ENCODE measurements around the gene CADPS.

CADPS gene

DNA sequence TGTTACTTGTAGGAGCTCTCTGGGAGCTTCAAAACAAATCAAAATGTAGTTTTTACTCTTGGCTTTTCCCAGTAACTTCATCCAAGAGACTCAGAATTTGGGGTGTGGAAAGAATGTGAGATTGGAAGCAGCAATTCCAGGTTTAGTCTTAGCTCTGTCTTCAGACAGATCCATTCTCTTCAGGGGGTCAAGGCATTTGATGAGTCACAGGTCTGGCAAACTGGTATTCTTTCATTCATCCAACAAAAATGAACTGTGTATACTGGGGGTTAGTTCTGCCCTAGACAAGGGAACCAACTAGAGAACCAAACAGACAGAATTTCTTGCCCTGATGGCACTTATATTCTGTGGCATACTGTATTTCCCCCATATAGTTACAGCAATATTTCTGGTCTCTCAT lies 36.3 kb upstream of the CADPS start:
- TF ChIP-seq, protein P1, sequence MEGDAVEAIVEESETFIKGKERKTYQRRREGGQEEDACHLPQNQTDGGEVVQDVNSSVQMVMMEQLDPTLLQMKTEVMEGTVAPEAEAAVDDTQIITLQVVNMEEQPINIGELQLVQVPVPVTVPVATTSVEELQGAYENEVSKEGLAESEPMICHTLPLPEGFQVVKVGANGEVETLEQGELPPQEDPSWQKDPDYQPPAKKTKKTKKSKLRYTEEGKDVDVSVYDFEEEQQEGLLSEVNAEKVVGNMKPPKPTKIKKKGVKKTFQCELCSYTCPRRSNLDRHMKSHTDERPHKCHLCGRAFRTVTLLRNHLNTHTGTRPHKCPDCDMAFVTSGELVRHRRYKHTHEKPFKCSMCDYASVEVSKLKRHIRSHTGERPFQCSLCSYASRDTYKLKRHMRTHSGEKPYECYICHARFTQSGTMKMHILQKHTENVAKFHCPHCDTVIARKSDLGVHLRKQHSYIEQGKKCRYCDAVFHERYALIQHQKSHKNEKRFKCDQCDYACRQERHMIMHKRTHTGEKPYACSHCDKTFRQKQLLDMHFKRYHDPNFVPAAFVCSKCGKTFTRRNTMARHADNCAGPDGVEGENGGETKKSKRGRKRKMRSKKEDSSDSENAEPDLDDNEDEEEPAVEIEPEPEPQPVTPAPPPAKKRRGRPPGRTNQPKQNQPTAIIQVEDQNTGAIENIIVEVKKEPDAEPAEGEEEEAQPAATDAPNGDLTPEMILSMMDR (IDR thresholded peaks at IDR 0.05): no peak

DNA sequence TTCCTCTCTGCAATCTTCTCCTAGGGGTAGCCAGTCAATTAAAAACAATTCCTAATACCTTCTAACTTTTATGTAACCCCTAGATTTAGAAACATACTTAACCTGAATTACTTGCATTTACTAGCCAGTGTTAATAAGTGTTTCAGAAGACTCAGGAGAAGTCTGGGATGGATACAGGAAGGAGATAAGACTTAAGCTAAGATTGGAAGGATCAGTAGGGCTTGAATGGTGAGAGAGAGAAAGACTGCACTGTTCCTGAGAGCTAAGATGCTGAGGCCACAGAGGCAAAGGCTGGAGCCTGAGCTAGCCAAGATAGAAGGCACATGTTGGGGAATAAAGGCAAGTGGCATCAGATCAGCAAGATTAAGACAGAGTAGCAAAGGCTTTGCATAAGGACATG lies 30.1 kb upstream of the CADPS start:
- TF ChIP-seq, protein P1 (IDR thresholded peaks at IDR 0.05): no peak

DNA sequence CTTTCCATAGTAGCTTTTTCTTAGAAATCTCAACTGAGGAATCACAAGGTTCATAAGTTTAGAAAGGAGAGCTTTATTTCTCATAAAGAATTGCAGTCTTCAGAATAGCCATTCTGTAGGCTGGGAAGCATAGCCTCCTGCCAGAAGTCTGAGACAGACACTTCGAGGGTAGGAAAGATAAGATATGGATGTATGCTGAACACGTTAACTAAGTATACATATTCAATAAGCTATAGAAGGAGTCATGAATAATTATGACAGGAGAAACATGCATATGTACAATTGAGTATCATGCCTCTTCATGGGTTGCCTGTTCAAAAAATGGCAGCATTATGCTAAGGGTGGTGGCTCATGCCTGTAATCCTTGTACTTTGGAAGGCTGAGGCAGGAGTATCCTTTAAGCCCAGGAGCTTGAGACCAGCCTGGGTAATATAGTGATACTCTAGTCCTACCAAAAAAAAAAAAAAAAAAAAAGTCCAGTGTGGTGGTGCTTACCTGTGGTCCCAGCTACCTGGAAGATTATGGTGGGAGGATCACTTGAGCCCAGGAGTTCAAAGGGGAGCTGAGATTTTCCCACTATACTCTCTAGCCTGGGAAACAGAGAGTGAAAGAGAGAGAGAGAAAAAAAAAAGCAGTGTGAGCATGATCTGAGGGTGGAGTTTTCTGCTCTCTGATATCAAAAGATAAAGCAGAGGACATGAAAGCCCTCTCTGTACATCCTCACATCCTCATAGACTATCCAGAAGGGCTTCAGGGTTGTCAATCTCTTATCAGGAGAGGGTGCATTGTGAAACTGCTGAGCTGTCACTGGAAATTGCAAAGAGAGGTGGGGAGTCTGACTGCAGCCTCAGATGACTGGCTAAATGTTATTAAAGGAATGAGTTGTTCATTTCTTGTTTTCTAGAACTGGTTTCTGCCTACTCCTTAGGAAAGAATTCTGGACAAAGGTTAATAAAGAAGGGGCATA lies 23.6 kb upstream of the CADPS start:
- TF ChIP-seq, protein P1 (IDR thresholded peaks at IDR 0.05): no peak

DNA sequence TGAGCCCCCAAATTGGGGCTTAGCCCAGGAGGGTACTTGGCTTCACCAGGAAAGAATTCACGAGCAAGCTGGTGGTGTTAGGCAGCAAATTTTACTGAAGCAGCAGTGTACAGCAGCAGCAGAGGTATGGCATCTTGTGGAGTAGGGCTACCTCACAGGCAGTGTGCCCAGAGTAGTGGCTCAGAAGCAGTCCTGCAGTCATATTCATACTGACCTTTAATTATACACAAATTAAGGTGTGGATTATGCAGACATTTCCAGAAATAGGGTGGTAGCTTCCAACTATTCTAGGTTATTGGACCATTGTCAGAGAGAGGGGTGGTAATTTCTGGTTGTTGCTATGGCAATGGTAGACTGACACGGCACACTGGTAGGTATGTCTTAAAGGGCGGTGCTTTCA lies 20.7 kb upstream of the CADPS start:
- TF ChIP-seq, protein P1 (IDR thresholded peaks at IDR 0.05): no peak

DNA sequence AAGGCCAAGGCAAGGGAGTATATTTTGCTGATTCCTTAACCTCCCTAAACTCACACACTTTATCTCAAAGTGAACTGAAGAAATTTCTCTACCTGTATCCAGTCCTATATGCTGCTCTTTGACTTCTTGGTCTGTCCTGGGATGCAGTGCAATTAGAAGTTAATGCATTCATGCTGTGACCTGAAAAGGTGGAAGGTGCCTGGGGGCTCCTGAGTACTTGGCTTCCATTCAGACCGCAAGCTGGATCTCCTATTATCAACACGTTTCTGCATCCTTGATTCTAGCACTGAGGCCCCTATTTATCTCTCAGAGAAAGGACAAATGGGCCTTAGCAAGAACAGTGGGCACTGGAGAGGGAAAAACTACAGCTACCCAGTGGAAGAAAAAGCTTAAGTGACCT lies 17.7 kb upstream of the CADPS start:
- TF ChIP-seq, protein P1 (IDR thresholded peaks at IDR 0.05): no peak

DNA sequence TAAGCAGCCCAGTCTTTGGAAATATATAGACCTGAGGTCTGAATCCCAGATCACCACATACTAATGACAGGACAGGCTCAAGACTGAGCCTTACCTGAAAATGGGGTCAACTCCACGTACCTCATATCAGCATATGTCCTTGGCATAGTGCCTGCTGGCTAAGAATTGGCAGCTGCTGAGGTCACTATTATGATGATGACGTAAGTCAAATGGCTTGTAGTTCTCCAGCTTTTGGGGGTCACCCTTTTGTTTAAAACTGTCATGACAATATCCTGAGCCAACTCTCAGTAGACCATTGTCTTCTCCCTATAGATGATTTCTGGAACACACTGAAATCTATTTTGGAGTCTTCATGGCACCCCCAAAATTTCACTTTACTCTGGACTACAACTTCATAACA lies 16.8 kb upstream of the CADPS start:
- TF ChIP-seq, protein P1 (IDR thresholded peaks at IDR 0.05): no peak

DNA sequence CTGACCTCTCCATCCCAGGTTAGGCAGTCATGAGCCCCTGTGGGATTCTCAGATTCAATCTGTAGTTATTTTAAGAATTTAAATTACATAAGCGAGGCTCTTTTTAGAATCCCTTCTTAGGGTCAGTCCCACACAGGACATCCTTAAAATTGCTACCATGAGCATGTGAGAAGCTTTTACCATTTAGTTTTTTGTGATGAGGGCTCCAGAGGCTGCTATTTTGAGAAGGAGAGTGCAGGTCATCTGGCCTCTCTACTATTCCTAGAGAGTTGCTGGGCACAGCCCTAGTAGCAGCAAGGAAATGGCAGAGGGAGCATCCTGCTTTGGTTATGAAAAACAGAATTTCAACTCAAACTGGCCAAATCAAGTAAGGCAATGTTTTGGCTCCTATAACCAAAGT lies 13.6 kb upstream of the CADPS start:
- TF ChIP-seq, protein P1 (IDR thresholded peaks at IDR 0.05): no peak
